ENCODE data around the gene MFSD12.

DNA sequence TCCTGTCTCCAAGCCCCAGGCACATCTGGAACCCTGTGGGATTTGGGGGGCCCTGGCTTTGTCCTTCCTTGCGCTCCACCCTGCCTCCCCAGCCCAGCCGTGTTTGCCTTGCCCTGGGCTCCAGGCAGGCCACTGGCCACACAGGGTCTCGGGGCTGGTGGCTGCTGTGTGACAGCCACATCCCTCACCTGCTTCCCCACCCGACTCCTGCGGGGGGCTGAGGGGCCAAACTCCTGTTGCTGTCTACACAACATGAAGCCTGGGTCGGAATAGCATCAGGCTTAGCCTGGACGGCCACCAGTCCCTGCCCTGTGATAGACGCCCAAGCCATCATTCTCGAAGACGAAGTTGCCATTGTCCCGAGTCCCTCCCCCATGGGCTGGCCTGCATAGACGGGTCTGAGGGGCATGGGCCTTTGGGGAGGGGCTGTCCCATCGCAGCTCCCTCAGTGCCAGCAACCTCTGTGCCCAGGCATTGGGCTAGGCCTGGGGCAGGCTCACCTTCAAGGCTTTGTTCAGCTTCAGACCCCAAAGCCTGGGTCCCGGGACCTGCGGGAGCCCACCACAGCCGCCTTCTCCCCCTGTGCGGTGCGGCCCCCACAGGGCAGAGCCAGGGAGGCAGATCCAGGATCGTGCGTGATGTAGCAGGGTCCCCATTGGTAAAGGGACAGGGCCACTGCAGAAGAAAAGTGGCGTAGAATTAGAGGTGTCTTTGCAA is 33.9 kb downstream of the MFSD12 start:
- TF ChIP-seq POLR2A (IDR thresholded peaks at IDR 0.05; ENCODE audit: low read depth, low read length): no peak
- TF ChIP-seq, protein P1, sequence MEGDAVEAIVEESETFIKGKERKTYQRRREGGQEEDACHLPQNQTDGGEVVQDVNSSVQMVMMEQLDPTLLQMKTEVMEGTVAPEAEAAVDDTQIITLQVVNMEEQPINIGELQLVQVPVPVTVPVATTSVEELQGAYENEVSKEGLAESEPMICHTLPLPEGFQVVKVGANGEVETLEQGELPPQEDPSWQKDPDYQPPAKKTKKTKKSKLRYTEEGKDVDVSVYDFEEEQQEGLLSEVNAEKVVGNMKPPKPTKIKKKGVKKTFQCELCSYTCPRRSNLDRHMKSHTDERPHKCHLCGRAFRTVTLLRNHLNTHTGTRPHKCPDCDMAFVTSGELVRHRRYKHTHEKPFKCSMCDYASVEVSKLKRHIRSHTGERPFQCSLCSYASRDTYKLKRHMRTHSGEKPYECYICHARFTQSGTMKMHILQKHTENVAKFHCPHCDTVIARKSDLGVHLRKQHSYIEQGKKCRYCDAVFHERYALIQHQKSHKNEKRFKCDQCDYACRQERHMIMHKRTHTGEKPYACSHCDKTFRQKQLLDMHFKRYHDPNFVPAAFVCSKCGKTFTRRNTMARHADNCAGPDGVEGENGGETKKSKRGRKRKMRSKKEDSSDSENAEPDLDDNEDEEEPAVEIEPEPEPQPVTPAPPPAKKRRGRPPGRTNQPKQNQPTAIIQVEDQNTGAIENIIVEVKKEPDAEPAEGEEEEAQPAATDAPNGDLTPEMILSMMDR (IDR thresholded peaks at IDR 0.05; ENCODE audit: extremely low read depth in 1 of 2, insufficient read depth in 1 of 2, low read depth in 1 of 2, low read length in 2 of 2): no peak
- no peak for TF ChIP-seq FOS (IDR thresholded peaks at IDR 0.05; ENCODE audit: borderline replicate concordance, insufficient read depth, low read length)
- no peak for TF ChIP-seq POLR2AphosphoS5 (IDR thresholded peaks at IDR 0.05; ENCODE audit: insufficient read depth, low read depth, low read length)
- TF ChIP-seq, protein P2, sequence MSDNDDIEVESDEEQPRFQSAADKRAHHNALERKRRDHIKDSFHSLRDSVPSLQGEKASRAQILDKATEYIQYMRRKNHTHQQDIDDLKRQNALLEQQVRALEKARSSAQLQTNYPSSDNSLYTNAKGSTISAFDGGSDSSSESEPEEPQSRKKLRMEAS (IDR thresholded peaks at IDR 0.05; ENCODE audit: insufficient read depth, insufficient read length): no peak
- TF ChIP-seq GATA2 (IDR thresholded peaks at IDR 0.05; ENCODE audit: insufficient read depth, insufficient read length, low read depth, low read length): no peak
- no peak for TF ChIP-seq EZH2 (IDR thresholded peaks at IDR 0.05; ENCODE audit: borderline replicate concordance, low read depth, low read length, severe bottlenecking)
- no peak for TF ChIP-seq JUN (IDR thresholded peaks at IDR 0.05; ENCODE audit: borderline replicate concordance, insufficient read depth, insufficient read length, low read depth)
- TF ChIP-seq MYC (IDR thresholded peaks at IDR 0.05; ENCODE audit: low read depth, low read length): no peak

Measured in endothelial cell of umbilical vein (primary cell).